NCI-H82 treated with DMSO at 0.1 percent for 48 hours (cell line): ENCODE measurements around the gene CEACAM1.
"Not testable (repeated sequence)": the region's sequence is repeated elsewhere in the genome, so short reads cannot be mapped to it uniquely, and the experiment has no call there.

Experiments used
- DNase-seq: peaks from one replicate; lab custom pipeline; 2025; ENCODE audit not compliant: unreplicated experiment; lab: John Stamatoyannopoulos, UW

Gene CEACAM1

DNA sequence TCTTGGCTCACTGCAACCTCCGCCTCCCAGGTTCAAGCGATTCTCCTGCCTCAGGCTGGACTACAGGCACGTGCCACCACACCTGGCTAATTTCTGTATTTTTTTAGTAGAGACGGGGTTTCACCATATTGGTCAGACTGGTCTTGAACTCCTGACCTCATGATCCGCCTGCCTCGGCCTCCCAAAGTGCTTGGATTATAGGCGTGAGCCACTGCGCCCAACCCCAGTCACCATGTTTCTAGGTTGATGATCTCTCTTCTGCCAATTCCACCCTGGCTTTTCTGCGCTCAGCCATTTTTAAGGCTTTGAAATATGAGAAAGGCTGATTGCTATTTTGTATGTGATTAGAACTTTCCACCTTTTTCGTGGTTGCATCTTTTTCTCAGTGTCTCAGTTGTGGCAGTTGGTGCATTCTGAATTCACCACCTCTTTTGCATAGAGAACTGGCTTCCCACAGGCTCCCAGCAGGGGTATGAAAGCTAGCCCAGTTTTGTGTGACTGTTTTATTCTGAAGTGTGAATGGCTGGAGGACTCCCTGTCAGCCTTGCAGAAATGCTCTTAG is 15.5 kb downstream of the CEACAM1 start:
- no peak for DNase-seq

DNA sequence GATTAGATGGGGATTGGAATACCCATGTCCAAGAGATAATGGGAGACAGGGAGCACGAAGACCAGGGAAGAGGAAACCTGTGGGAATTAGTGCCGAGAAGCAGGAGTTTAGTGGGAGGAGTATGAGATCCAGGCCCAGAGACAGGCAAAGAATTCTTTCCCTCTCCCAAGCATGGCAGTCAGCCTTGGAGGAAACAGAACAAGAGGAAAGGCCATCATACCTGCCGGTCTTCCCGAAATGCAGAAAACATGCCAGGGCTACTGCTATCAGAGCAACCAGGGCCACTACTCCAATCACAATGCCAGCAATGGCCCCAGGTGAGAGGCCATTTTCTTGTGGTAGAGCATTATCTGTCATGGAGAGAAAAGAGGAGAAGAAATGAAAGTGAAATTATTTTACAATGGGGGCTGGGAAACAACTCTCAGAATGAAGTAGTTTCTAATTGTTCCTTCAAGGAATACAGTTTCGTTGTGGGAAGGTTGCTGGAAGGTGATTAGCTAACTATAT is 16.1 kb downstream of the CEACAM1 start:
- no peak for DNase-seq

DNA sequence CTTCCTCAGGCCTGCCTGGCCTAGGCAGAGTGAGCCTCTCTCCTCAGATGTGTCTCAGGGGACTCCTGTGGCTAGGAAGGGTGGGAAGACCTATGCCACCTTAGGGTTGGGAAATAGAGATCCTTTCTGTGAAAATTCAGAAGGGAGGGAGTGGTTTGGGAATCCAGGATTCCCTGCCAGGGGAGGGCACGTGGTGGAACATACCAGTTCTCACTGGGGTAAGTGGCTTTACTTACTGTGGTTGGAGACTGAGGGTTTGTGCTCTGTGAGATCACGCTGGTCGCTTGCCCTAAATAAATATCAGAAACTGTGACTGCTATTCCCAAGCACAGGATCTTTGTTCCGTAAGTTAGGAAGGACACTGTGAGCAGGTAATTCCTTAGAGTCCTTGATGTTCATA is 16.9 kb downstream of the CEACAM1 start:
- DNase-seq, result no peak

DNA sequence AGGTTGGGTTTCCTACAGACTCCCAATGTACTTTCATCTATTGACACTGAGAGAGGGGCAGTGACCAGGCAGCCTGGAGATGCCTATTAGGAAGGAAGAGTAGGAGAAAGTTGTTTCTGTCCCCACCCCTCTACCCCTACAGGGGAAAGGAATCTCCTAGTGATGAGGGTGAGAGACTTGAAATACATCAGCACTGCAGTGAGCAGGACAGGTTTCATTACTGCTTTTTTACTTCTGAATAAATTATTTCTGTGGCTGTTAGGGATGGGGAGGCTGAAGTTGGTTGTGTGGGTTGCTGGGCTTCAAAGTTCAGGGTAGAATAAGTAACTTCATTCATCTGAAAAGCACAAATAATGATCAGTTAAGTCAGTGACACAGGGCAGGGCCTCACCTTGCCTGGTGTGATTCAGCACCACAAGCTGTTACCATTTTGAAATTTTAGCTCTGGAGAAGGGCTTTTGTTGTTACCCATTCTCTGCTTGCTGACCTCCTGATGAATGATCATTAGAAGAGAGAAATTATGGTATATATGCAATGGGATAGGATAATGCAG is 19.3 kb downstream of the CEACAM1 start:
- no peak for DNase-seq

DNA sequence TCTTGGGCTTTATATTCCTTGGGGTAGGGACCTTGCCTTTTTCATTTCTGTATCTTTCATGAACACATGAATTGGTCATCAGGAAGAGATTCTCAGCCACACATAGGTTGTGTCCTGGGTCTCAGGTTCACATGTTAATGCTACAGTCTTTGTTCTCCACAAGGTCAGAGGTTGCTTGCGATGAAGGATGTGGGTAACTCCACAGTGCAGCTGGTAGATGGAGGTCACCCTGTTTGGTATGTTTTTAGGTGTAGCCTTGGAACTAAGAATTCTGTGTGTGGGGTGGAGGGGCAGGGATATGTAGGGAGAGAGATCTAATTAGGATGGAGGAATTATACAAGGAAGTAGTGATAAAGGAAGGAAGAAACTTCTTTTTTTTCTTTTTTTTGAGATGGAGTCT is 23.2 kb downstream of the CEACAM1 start:
- no peak for DNase-seq

DNA sequence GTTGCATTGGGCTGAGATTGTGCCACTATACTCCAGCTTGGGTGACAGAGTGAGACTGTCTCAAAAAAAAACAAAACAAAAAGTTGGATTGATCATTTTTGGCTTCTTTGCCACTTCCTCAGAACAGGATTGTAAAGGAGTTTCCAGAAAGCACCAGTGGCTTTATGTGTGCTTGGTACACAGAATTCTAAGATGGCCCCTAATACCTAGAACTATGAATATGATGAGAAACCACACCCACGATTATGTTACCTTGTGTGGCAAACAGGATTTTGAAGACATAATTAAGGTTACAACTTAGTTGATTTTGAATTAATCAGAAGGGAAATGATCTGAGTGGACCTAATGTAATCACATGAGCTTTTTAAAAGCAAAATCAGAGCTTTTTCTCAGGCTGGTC is 26.5 kb downstream of the CEACAM1 start:
- DNase-seq, result no peak

DNA sequence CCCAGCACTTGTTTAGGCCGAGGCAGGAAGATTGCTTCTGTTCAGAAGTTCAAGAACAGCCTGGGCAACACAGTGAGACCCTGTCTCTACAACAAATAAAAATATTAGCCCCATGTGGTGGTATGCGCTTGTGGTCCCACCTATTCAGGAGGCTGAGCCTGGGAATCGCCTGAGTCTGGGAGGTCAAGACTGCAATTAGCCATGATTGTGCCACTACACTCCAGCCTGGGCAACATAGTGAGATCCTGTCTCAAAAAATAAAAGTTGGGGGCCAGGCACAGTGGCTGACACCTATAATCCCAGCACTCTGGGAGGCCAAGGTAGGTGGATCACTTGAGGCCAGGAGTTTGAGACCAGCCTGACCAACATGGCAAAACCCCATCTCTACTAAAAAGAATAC is 27.0 kb downstream of the CEACAM1 start:
- not testable (repeated sequence) for DNase-seq

DNA sequence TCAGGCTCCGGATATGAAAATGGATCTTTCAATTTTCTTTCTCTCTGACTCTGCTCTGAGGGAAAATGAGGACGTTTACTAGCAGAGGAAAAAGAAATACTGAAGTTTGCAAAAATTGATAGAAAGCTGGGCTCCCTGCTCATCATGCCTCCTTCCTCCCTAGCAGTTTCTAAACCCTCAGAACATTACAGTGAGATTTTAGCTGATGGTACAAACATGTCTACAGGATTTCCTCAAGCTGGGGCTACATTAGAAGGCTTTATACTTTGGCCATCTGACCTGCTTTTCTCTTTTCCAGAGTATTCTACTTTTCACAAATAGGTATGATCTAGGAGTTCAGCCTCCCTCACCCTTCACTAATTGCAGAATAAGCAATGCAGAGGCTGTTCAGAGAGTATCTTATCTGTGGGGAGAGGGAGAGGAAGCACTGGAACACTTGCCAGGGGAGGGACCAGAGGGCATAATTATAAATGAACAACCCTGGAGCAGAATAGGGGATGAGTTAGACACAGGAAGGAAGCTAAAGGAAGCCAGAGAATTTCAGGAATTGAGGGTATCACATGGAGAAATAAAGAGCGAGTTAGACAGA is 30.0 kb downstream of the CEACAM1 start:
- no peak for DNase-seq

DNA sequence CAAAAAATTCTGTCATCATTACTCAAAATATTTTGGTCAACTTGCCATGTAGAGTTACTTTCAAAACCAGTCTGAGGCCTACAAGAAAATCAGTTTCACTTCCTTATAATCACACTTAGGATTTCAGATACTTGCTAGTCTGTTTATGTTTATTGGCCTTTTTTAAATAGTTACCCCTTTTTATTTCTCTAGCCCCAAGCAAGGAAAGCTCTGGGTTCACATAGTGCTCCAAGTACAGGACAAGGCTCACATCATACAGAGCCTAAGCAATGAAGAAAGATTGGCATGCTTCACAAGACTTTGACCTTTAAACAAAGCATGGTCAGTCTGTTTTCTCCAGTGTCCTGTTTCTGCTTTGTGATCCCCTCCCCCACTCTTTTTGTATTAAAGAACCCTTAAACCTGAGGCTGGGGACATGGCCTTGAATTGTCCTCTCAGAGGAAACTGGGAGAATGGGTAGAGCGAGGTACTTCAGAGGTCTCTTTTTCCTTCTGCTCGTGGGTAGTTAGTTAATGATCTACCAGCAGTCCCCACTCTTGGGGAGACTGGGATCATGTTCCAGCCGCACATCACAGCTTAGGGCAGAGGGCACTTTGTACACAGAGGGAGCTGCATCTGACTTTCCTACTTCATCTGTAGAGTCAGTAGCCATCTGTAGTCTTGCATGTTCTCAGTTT is 30.7 kb downstream of the CEACAM1 start:
- DNase-seq, result no peak

DNA sequence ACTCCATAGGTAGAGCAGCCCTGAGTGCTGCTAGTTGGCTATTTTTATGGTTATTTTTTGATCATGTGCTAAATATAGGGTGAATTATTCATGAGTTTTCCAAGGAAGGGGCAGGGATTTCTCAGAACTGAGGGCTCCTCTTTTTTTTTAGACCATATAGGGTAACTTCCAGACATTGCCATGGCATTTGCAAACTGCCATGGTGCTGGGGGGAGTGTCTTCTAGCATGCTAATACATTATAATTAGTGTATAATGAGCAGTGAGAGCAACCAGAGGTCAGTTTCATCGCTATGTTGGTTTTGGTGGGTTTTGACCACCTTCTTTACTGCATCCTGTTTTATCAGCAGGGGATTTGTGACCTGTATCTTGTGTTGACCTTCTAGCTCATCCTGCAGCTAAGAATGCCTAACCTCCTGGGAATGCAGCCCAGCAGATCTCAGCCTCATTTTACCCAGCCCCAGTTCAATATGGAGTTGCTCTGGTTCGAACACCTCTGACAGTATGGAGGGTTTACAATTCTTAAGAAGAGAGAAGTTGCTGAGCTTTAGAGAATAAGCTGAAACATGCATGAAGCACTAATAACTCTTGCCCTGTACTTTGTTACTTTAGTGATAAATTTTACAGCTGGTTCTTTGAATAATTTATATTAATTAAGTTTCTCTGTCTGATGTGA is 31.7 kb downstream of the CEACAM1 start:
- DNase-seq, result no peak

DNA sequence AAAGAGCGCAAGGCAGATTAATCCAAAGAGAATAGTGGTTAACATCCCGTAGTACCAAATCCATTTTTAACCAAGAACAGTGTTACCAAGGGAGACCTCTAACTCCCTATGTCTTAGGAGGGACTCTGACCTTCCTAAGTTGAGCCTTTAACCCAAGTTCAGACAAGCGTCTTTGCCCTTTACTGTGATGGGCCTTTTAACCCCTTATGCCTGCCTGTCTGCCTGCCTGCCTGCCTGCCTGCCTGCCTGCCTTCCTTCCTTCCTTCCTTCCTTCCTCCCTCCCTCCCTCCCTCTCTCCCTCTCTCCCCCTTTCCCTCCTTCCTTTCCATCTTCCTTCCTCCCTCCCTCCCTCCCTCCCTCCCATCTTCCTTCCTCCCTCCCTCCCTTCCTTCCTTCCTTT is 32.6 kb downstream of the CEACAM1 start:
- no peak for DNase-seq

DNA sequence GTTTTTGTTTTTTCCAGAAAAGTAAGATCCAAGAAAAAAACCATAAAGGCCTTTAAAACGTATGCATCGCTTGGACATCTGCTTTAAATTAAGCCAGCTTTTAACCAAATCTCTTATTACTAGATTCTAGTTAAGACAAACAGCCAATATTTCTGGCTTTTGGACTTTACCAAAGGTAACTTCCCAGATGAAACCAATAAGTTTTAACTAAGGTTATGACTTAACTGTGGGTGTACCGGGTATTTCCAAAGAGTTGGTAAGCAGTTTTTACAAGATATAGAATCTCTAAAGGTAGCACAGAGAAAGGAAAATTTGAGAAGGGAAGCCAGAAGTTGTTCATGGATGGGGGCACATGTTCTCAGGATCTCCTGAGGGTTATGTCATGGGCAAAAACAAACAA is 34.0 kb downstream of the CEACAM1 start:
- DNase-seq, result no peak

DNA sequence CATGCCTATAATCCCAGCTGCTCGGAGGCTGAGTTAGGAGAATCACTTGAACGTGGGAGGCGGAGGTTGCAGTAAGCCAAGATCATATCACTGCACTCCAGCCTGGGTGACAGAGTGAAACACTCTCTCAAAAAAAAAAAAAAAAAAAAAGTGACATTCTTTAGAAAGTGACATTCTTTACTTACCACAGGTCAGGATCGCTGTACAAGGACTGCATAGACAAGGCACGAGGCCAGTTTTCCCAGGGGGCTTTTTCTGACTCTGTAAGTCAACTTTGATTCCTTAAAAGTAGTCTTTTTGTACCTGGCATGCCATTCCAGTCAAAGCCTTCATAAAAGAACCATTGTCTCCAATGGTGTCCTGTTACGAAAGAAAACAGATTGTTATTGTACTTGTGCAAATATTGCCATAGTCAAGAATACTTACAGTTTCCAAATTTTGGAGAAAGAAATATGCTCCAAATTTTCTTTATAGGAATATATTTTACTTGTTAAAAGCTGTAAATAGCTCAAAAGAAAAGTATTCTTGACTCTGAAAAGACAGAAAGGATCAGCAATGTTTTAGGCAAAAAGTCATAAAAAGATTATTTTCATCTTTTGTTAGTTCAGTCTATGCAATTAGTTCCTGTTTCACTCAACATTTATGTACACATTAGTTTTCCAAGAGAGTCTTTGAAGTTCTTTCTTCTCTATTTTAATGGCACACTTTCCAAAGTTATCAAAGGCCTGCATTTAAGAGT is 39.3 kb downstream of the CEACAM1 start:
- DNase-seq, result no peak

DNA sequence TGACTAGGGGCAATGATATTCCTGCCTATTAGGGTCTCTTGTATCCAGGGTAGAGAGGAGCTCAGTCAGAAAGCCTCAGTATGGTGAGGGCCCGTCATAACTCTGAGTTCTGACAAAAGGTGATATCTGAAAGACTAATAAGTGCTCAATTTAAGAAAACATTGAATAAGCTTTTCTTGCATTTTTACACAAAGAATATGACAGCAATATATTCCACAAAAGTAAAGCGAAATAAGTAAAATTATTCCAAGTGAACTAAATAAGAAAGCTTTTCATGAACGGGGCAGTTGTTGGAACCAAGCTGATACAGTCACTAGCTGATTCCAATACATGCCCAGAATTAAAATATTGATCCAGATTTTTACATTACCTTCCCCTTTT is 40.5 kb downstream of the CEACAM1 start:
- DNase-seq, result no peak

DNA sequence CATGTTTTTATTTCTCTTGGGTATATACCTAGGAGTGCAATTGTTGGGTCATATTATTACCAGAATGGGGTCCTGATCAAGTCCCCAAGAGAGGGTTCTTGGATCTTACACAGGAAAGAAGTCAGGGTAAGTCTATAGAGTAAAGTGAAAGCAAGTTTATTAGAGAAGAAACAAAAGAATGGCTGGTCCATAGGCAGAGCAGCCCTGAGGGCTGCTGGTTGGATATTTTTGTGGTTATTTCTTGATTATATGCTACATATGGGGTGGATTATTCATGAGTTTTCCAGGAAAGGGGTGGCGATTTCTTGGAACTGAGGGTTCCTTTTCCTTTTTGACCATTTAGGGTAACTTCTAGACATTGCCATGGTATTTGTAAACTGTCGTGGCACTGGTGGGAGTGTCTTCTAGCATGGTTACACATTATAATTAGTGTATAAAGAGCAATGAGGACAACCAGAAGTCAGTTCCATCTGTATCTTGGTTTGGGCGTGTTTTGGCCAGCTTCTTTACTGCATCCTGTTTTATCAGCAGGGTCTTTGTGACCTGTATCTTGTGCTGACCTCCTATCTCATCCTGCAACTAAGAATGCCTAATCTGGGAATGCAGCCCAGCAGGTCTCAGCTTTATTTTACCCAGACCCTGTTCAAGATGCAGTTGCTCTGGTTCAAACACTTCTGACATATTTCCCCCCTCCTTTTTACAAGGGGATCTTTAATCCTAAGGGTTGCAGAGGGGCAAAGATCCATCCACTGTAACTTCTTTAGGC is 41.1 kb downstream of the CEACAM1 start:
- DNase-seq, result no peak

DNA sequence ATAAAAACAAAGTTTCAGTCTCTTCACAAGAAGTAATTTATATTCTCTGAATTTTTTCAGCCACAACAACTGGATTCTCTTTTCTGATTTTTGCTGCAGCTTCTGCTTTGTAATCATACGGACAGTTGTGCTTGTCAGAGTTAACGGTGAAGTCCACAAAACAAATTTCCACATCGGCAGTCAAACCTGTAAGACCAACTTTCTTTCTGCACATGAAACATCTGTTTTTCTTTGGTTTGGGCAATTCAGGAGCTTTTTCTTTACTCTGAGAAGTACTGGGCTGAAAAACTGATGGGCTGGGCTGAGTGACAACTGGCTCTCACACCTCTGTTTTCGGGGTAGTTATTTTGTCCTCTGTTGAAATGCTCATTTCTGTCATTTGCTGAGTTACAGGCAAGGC is 43.2 kb downstream of the CEACAM1 start:
- DNase-seq, result not testable (repeated sequence)

DNA sequence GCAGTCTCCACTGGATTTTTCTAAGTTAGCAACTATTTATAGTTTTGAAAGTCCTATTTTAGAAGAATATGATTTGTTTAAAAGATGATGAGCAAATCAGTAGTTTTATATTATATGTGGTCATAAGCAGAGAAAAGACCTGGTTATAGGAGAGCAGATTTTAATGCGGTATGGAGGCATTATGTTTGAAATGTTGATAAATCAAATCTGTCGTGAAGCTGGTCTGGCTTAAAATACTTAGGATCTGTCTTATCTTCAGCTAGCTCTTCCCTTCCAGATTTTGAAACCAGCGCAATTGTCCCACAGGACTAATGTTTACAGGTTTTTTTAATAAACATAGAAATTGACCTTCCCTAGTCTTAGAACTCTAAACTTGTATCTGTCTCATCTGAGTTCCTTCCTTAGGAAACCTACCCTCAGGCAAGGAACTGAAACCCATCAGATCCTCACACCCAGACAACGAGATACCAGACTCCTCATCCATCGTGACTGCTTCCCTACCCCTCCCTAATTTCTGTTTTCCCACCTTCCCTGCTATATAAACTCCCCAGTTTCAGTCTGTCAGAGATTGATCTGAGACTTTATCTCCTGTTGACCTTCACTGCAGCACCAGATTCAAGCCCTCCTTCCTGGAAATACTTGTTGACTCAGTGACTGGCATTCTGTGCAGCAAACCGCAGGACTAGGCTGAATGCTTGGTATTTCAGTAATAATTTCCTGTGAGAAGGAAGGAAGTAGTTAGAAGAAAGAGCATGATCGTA is 47.8 kb downstream of the CEACAM1 start:
- no peak for DNase-seq

DNA sequence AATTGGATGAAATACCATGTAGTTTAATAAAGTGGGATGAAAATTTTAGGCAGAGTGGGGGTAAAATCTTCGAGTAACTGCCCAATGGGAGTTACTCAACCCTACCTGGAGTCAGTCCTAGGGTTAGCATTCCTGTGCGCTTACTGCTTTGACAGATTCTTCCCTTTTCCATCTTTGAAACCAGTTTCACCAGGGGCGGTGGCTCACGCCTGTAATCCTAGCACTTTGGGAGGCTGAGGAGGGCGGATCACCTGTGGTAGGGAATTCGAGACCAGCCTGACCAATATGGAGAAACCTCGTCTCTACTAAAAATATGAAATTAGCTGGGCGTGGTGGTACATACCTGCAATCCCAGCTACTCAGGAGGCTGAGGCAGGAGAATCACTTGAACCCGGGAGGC is 48.5 kb downstream of the CEACAM1 start:
- DNase-seq, result no peak

DNA sequence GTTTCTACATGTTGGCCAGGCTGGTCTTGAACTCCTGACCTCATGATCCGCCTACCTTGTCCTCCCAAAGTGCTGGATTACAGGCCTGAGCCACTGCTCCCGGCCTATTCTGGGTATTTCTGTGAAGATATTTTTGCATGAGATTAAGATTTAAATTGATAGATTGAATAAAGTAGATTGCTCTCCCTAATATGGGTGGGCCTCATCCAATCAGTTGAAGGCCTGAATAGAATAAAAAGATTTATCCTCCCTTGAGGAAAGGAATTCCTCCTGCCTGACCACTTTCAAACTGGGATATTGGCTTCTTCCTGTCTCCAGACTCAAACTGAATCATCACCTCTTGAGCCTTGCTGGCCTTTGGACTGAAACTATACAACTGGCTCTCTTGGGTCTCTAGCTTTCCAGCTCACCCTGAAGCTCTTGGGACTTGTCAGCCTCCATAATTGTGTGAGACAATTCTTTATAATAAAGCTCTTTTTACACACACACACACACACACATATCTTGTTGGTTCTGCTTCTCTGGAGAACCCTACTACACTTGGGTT is 49.4 kb downstream of the CEACAM1 start:
- no peak for DNase-seq
